Naive thymus-derived CD8-positive, alpha-beta T cell (primary cell): Measurements from ENCODE around the gene SLC12A2. TPM values are rescaled to one million over a fixed set of nuclear protein-coding genes. Genes with fewer than 3 reads are reported as not detected.

Experiments
- ATAC-seq, 2 donors: fragments of 150-1000 bp; cut with Tn5 transposase in 1 of 2; sonication (Bioruptor Pico), chemical (Tn5 transposase) in 1 of 2; 1 replicate in 1 of 2; 2 replicates in 1 of 2; pipeline ENCODE4 v1.10.0; 2021; ENCODE audit warnings: mild to moderate bottlenecking in 2 of 2, moderate library complexity in 2 of 2
- POLR2A ChIA-PET: fragments of 350-600 bp; sonication (Branson Sonifier 250); formaldehyde crosslinking; loops from one replicate; lab custom pipeline; 2021; ENCODE audit warnings: antibody characterized with exemption; lab: Charles Lee
- DNase-seq, 10 donors: peaks; one replicate each; pipeline versions ENCODE4 v3.0.0 to v3.0.0-alpha.2; 2020 to 2022
- H3K27ac Mint-ChIP-seq, 10 donors: one replicate each; pipeline ENCODE4 v1.8.0; 2020 to 2022; ENCODE audit warnings: mild to moderate bottlenecking in 10 of 10, mixed read lengths in 10 of 10, moderate library complexity in 4 of 10, inconsistent platforms in 1 of 10
- H3K27me3 Mint-ChIP-seq, 5 donors: one replicate each; pipeline ENCODE4 v1.8.0; 2021 to 2022; ENCODE audit warnings: mixed read lengths in 5 of 5
- H3K36me3 Mint-ChIP-seq, 3 donors: one replicate each; pipeline ENCODE4 v1.8.0; 2020 to 2022; ENCODE audit warnings: mixed read lengths in 3 of 3, mild to moderate bottlenecking in 2 of 3, inconsistent platforms in 1 of 3
- H3K4me1 Mint-ChIP-seq, 4 donors: one replicate each; pipeline ENCODE4 v1.8.0; 2021 to 2022; ENCODE audit warnings: mixed read lengths in 4 of 4
- H3K4me3 Mint-ChIP-seq, 10 donors: one replicate each; pipeline ENCODE4 v1.8.0; 2020 to 2022; ENCODE audit warnings: mild to moderate bottlenecking in 10 of 10, mixed read lengths in 10 of 10, moderate library complexity in 6 of 10, inconsistent platforms in 1 of 10
- H3K9me3 Mint-ChIP-seq, 9 donors: one replicate each; pipeline ENCODE4 v1.8.0; 2020 to 2022; ENCODE audit warnings: mixed read lengths in 9 of 9, mild to moderate bottlenecking in 3 of 9, inconsistent platforms in 1 of 9, moderate library complexity in 1 of 9
- polyA plus RNA-seq, 3 donors: library from polyadenylated mRNA; unstranded; fragments of 300-500 nt; fragmentation: Illumina TruSeq; gene quantifications; one replicate each; pipeline ENCODE4 v1.2.3, GENCODE V29; 2021
- total RNA-seq, 8 experiments: library from RNA in 2 of 8; stranded (reverse) in 2 of 8; gene quantifications; one replicate each; pipeline ENCODE4 v1.2.3 and lab custom pipeline; 2021 to 2026

The SLC12A2 gene
- total and polyA plus RNA-seq, 5 experiments from 2014 or later: 4.5 to 16.4 (median 6.6) TPM

- POLR2A ChIA-PET: no interaction called here
- Mint-ChIP-seq H3K4me1 (peaks cover 32 to 60% (median 57%) of the 10 kb centered on the region in 4 donors), H3K27ac (peak overlapping the region; percentile 44 to 97 (median 94))
Observed at GRCh38 chr5:128081111-128081851, 2.3 kb upstream of the SLC12A2 start.

GRCh38 chr5:128082551-128083032 is 974 bp upstream of the SLC12A2 start:
- DNase-seq (no peak), ATAC-seq (peak; percentile 48 to 63)
- no peaks in the 10 kb centered on the region for H3K9me3 Mint-ChIP-seq
- peaks cover 0 to under 1% (median 0%) of the 10 kb centered on the region in 3 donors for H3K36me3 Mint-ChIP-seq
- H3K27me3 Mint-ChIP-seq: no peaks in the 10 kb centered on the region
- H3K4me1 Mint-ChIP-seq: peaks cover 39 to 70% (median 64%) of the 10 kb centered on the region in 4 donors
- H3K27ac Mint-ChIP-seq: peak overlapping the region; percentile 92 to 97 (median 94)
- POLR2A ChIA-PET: interaction anchor here (0.7 to 1.4 kb wide), 6 partner anchors 15 to 1013 kb away, joined by 3 to 4 read pairs (median 3); no protein-coding TSS in a partner anchor
- H3K4me3 Mint-ChIP-seq: peak overlapping the region; percentile 81 to 95 (median 90)

More at GRCh38 chr5:128081111-128081851, 2.3 kb upstream of the SLC12A2 start:
- ATAC-seq: no peak
- DNase-seq: no peak
- H3K4me3 Mint-ChIP-seq: peak overlapping the region; percentile 81 to 95 (median 90)
- no peaks in the 10 kb centered on the region for H3K9me3 Mint-ChIP-seq
- peaks cover 0 to 9% (median 0%) of the 10 kb centered on the region in 3 donors for H3K36me3 Mint-ChIP-seq
- H3K27me3 Mint-ChIP-seq: no peaks in the 10 kb centered on the region

GRCh38 chr5:128083811-128084227 is 253 bp downstream of the SLC12A2 start:
- POLR2A ChIA-PET: interaction anchor here (1.3 to 1.4 kb wide), 2 partner anchors 9 to 25 kb away, joined by 3 to 4 read pairs; no protein-coding TSS in a partner anchor
- ATAC-seq (peak; percentile 16 to 28), DNase-seq (no peak)
- Mint-ChIP-seq H3K9me3 (no peaks in the 10 kb centered on the region), H3K27ac (no peak overlapping the region), H3K27me3 (no peaks in the 10 kb centered on the region), H3K4me3 (peak overlapping the region in 2 of 10 donors; percentile 20 to 87), H3K4me1 (peaks cover 41 to 68% (median 65%) of the 10 kb centered on the region in 4 donors), H3K36me3 (peaks cover 0 to 2% (median 0%) of the 10 kb centered on the region in 3 donors)

GRCh38 chr5:128084228-128085167 is 932 bp downstream of the SLC12A2 start:
- peak; percentile 5 to 19 for ATAC-seq
- Mint-ChIP-seq H3K27me3 (no peaks in the 10 kb centered on the region), H3K4me3 (peak overlapping the region; percentile 86 to 98 (median 92)), H3K4me1 (peaks cover 37 to 61% (median 59%) of the 10 kb centered on the region in 4 donors), H3K9me3 (no peaks in the 10 kb centered on the region), H3K27ac (peak overlapping the region; percentile 44 to 96 (median 90)), H3K36me3 (peaks cover 0 to 2% (median 0%) of the 10 kb centered on the region in 3 donors)
- DNase-seq: peak in 9 of 10 donors; percentile 18 to 71 (median 42)
- POLR2A ChIA-PET: interaction anchor here (1.3 to 1.9 kb wide), 3 partner anchors 8 to 116 kb away, joined by 3 to 5 read pairs (median 4); no protein-coding TSS in a partner anchor

- Mint-ChIP-seq H3K27ac (peak overlapping the region in 4 of 10 donors; percentile 0 to 90 (median 48)), H3K4me3 (peak overlapping the region; percentile 86 to 98 (median 92)), H3K27me3 (no peaks in the 10 kb centered on the region), H3K36me3 (peaks cover 0 to 2% (median 0%) of the 10 kb centered on the region in 3 donors), H3K4me1 (peaks cover 35 to 57% (median 52%) of the 10 kb centered on the region in 4 donors), H3K9me3 (no peaks in the 10 kb centered on the region)
- DNase-seq (no peak), ATAC-seq (no peak)
- POLR2A ChIA-PET: interaction anchor here (1.9 kb wide), 1 partner anchor 115 kb away, joined by 5 read pairs; no protein-coding TSS in a partner anchor
Observed at GRCh38 chr5:128085413-128085812, 1.8 kb downstream of the SLC12A2 start.

GRCh38 chr5:128091579-128091978 is 8.0 kb downstream of the SLC12A2 start:
- Mint-ChIP-seq H3K4me3 (no peak overlapping the region), H3K9me3 (peaks cover 0 to 16% (median 4%) of the 10 kb centered on the region in 9 donors), H3K27me3 (no peaks in the 10 kb centered on the region), H3K27ac (no peak overlapping the region), H3K36me3 (peaks cover 7 to 16% (median 16%) of the 10 kb centered on the region in 3 donors), H3K4me1 (peaks cover 12 to 40% (median 33%) of the 10 kb centered on the region in 4 donors)
- POLR2A ChIA-PET: no interaction called here
- ATAC-seq (no peak), DNase-seq (no peak)

GRCh38 chr5:128092144-128092543 is 8.6 kb downstream of the SLC12A2 start:
- Mint-ChIP-seq H3K36me3 (peaks cover 7 to 20% (median 18%) of the 10 kb centered on the region in 3 donors), H3K4me3 (no peak overlapping the region), H3K4me1 (peaks cover 6 to 36% (median 30%) of the 10 kb centered on the region in 4 donors), H3K27ac (no peak overlapping the region), H3K9me3 (peaks cover 0 to 20% (median 7%) of the 10 kb centered on the region in 9 donors), H3K27me3 (no peaks in the 10 kb centered on the region)
- POLR2A ChIA-PET: interaction anchor here (1.2 kb wide), 1 partner anchor 8 kb away, joined by 4 read pairs; the partner anchor contains the start of gene SLC12A2
- DNase-seq (no peak), ATAC-seq (no peak)

- POLR2A ChIA-PET: interaction anchor here (0.5 to 1.2 kb wide), 2 partner anchors 9 to 16 kb away, joined by 3 to 4 read pairs; partner anchors contain the start of gene SLC12A2
- H3K27me3 Mint-ChIP-seq: no peaks in the 10 kb centered on the region
- no peak overlapping the region for H3K27ac Mint-ChIP-seq
- no peak for ATAC-seq
- peaks cover 13 to 30% (median 27%) of the 10 kb centered on the region in 3 donors for H3K36me3 Mint-ChIP-seq
- peaks cover 0 to 25% (median 21%) of the 10 kb centered on the region in 4 donors for H3K4me1 Mint-ChIP-seq
- H3K9me3 Mint-ChIP-seq: peaks cover 0 to 31% (median 19%) of the 10 kb centered on the region in 9 donors
- H3K4me3 Mint-ChIP-seq: no peak overlapping the region
- no peak for DNase-seq
Observed at GRCh38 chr5:128093368-128093767, 9.8 kb downstream of the SLC12A2 start.

- no peaks in the 10 kb centered on the region for H3K27me3 Mint-ChIP-seq
- no peak for ATAC-seq
- POLR2A ChIA-PET: no interaction called here
Observed at GRCh38 chr5:128097224-128097623, 13.7 kb downstream of the SLC12A2 start.

GRCh38 chr5:128097781-128098180 is 14.2 kb downstream of the SLC12A2 start:
- no peaks in the 10 kb centered on the region for H3K27me3 Mint-ChIP-seq

More at GRCh38 chr5:128097224-128097623, 13.7 kb downstream of the SLC12A2 start:
- H3K4me1 Mint-ChIP-seq: peaks cover 0 to 18% (median 13%) of the 10 kb centered on the region in 4 donors
- no peak overlapping the region for H3K27ac Mint-ChIP-seq
- peaks cover 17 to 36% (median 33%) of the 10 kb centered on the region in 3 donors for H3K36me3 Mint-ChIP-seq
- H3K9me3 Mint-ChIP-seq: peaks cover 0 to 38% (median 25%) of the 10 kb centered on the region in 9 donors
- DNase-seq: no peak
- H3K4me3 Mint-ChIP-seq: no peak overlapping the region

GRCh38 chr5:128099944-128100343 is 16.4 kb downstream of the SLC12A2 start:
- peaks cover 0 to 4% (median under 1%) of the 10 kb centered on the region in 4 donors for H3K4me1 Mint-ChIP-seq
- H3K27ac Mint-ChIP-seq: no peak overlapping the region
- H3K27me3 Mint-ChIP-seq: no peaks in the 10 kb centered on the region
- POLR2A ChIA-PET: no interaction called here
- H3K36me3 Mint-ChIP-seq: peaks cover 20 to 25% (median 22%) of the 10 kb centered on the region in 3 donors
- ATAC-seq (no peak), DNase-seq (no peak)
- no peak overlapping the region for H3K4me3 Mint-ChIP-seq
- H3K9me3 Mint-ChIP-seq: peaks cover 0 to 35% (median 24%) of the 10 kb centered on the region in 9 donors

More at GRCh38 chr5:128097781-128098180, 14.2 kb downstream of the SLC12A2 start:
- H3K27ac Mint-ChIP-seq: no peak overlapping the region
- peaks cover 0 to 16% (median 13%) of the 10 kb centered on the region in 4 donors for H3K4me1 Mint-ChIP-seq
- POLR2A ChIA-PET: no interaction called here
- DNase-seq (no peak), ATAC-seq (no peak)
- H3K36me3 Mint-ChIP-seq: peaks cover 18 to 34% (median 33%) of the 10 kb centered on the region in 3 donors
- no peak overlapping the region for H3K4me3 Mint-ChIP-seq
- peaks cover 0 to 38% (median 25%) of the 10 kb centered on the region in 9 donors for H3K9me3 Mint-ChIP-seq
